Measurements from ENCODE around the gene CIT.
"Not testable (repeated sequence)": the region's sequence is repeated elsewhere in the genome, so short reads cannot be mapped to it uniquely, and the experiment has no call there.

CIT gene

DNA sequence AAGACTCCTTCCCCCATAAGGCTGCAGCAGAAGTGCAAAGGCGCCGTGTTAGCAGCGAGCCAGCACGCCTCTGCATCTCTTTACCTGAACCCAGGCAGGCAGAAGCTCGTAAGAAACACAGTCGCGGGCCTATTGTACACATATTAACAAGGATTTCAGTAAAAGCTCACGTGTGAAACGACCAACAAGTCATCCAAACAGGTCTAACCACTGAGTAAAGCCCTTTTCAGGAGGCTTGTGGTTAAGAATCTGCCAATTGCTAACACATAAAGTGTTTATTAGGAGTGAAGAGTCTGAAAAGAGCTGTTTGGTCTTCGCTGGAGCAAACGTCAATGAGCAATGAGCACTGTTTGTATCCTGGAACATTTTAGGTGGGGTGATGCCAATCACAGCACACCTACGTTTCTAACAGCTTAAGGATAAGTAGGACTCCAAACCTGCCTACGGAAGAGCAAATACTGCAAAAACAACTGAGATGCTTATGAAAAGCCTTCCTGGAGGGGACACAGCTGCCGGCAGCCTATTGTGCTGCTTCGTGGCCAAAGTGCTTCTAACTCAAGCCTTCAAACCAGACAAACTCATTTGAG, 166.1 kb downstream of the CIT start:
- WGBS (ENCODE audit: insufficient coverage, insufficient read length) = no CpG with 5 or more reads among the region's 15 CpGs
- no peak overlapping the region for H3K27ac ChIP-seq (ENCODE audit: low read length)
- no peaks in the 10 kb centered on the region for H3K9me3 ChIP-seq (ENCODE audit: control insufficient read depth, insufficient read depth, low read length)
- no peak overlapping the region for H3K4me3 ChIP-seq (ENCODE audit: low read length)
- no peaks in the 10 kb centered on the region; the same call in 1 of the 2 replicates for H3K4me1 ChIP-seq (ENCODE audit: control insufficient read depth, insufficient read depth, low read length)
- peaks cover 31% of the 10 kb centered on the region for H3K36me3 ChIP-seq (ENCODE audit: control insufficient read depth, insufficient read depth, low read length)
- H3K27me3 ChIP-seq (ENCODE audit: control insufficient read depth, insufficient read depth, low read length) = no peaks in the 10 kb centered on the region
- no peak for DNase-seq (ENCODE audit: low read depth, low spot score)

DNA sequence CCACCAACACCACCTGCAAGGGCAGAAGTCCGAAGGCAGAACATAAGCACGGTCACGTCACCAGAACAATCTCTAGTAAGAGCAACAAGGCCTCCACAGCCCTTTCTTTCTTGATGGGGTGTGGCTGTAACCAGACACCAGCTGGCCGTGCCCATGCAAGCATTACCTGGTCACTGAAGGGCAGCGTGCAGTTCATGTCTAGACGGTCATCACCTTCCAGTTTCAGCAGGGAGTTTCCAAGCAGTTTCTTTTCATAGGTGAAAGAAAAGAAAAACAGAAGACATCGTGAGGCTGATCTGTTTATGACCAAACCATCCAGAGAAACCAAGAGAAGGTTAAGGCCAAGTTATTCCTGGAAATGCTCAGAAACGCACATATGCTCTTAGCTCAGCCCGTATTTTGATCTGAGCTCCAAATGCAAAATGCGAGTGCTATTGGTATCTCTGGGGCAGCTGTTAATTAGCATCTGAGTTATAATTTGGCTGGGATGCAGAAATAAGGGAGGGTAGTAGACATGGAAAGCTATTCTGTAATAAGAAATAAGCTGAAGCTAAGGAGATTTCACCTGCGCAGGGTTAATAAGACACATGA, 166.7 kb downstream of the CIT start:
- no peak overlapping the region for H3K4me3 ChIP-seq (ENCODE audit: low read length)
- DNase-seq (ENCODE audit: low read depth, low spot score) = no peak
- no peak overlapping the region for H3K27ac ChIP-seq (ENCODE audit: low read length)
- no peaks in the 10 kb centered on the region; the same call in 1 of the 2 replicates for H3K4me1 ChIP-seq (ENCODE audit: control insufficient read depth, insufficient read depth, low read length)
- no peaks in the 10 kb centered on the region for H3K9me3 ChIP-seq (ENCODE audit: control insufficient read depth, insufficient read depth, low read length)
- WGBS (ENCODE audit: insufficient coverage, insufficient read length) = no CpG with 5 or more reads among the region's 11 CpGs
- peaks cover 31% of the 10 kb centered on the region for H3K36me3 ChIP-seq (ENCODE audit: control insufficient read depth, insufficient read depth, low read length)
- H3K27me3 ChIP-seq (ENCODE audit: control insufficient read depth, insufficient read depth, low read length) = no peaks in the 10 kb centered on the region

DNA sequence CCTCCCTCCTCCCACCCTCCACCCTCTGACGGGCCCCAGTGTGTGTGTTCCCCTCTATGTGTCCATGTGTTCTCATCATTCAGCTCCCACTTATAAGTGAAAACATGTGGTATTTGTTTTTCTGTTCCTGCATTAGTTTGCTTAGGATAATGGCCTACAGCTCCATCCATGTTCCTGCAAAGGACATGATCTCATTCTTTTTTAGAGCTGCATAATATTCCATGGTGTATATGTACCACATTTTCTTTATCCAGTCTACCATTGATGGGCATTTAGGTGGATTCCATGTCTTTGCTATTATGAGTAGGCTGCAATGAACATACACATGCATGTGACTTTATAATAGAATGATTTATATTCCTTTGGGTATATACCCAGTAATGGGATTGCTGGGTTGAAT, 170.7 kb downstream of the CIT start:
- no CpG with 5 or more reads among the region's 1 CpG for WGBS (ENCODE audit: insufficient coverage, insufficient read length)
- H3K4me3 ChIP-seq (ENCODE audit: low read length); H3K27ac ChIP-seq (ENCODE audit: low read length); H3K9me3 ChIP-seq (ENCODE audit: control insufficient read depth, insufficient read depth, low read length); H3K4me1 ChIP-seq (ENCODE audit: control insufficient read depth, insufficient read depth, low read length); DNase-seq (ENCODE audit: low read depth, low spot score); H3K27me3 ChIP-seq (ENCODE audit: control insufficient read depth, insufficient read depth, low read length): not testable (repeated sequence)
- peaks cover 19% of the 10 kb centered on the region; the same call in 1 of the 2 replicates for H3K36me3 ChIP-seq (ENCODE audit: control insufficient read depth, insufficient read depth, low read length)

DNA sequence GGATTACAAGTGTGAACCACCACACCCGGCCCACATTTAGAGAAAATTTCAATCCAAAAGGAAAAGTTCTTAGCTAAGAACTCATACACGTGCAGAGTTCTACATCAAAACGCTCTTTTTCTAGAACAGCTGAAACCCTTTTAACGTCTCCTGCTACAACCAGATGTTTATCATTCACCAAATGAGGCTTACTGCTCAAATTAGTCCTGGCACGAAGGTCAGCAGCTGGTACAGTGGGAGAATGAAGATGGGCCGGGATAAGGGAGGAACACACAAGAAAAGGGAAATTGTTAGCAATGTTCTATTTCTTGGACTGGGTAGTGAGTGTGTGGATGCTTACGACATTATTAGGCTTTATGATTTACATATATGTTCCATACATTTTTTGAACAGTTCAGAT, 171.9 kb downstream of the CIT start:
- WGBS (ENCODE audit: insufficient coverage, insufficient read length) = no CpG with 5 or more reads among the region's 7 CpGs
- H3K36me3 ChIP-seq (ENCODE audit: control insufficient read depth, insufficient read depth, low read length) = peaks cover 16% of the 10 kb centered on the region; the same call in 1 of the 2 replicates
- H3K4me1 ChIP-seq (ENCODE audit: control insufficient read depth, insufficient read depth, low read length) = peaks cover 2% of the 10 kb centered on the region; the same call in 1 of the 2 replicates
- no peaks in the 10 kb centered on the region for H3K9me3 ChIP-seq (ENCODE audit: control insufficient read depth, insufficient read depth, low read length)
- H3K4me3 ChIP-seq (ENCODE audit: low read length) = no peak overlapping the region
- DNase-seq (ENCODE audit: low read depth, low spot score) = no peak
- H3K27me3 ChIP-seq (ENCODE audit: control insufficient read depth, insufficient read depth, low read length) = no peaks in the 10 kb centered on the region
- no peak overlapping the region for H3K27ac ChIP-seq (ENCODE audit: low read length)

DNA sequence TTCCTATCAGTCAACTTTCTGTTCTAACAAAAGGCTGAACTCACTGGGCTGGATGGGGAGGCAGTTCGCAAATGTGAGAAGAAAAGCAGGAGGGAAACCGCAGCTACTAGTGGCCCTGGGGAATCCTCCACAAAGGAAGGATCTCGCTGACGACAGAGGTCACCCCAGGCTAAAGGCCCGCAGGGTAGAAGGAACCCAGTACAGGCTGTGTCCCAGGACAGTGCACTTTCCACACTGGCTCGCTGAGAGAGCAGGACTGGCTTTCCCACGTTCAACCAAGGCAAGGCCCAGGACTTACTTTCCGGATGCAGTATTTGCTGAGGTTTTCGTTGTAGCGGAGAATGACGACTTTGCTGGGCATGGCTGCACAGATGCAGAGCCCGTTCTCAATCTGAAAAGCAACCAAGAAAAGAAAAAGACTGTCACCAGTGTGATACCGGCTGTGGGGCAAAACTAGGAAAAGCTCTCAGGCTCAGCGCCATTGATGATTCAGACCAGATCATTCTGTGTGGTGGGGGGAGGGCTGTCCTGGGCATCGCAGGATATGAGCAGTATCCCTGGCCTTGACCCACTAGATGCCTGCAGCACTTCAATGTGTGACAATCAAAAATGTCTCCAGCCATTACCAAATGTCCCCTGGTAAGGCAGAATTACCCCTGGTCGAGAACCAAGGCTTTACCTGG, 172.9 kb downstream of the CIT start:
- peaks cover 2% of the 10 kb centered on the region; the same call in 1 of the 2 replicates for H3K4me1 ChIP-seq (ENCODE audit: control insufficient read depth, insufficient read depth, low read length)
- no peak overlapping the region for H3K27ac ChIP-seq (ENCODE audit: low read length)
- peaks cover 13% of the 10 kb centered on the region; the same call in 1 of the 2 replicates for H3K36me3 ChIP-seq (ENCODE audit: control insufficient read depth, insufficient read depth, low read length)
- H3K4me3 ChIP-seq (ENCODE audit: low read length) = no peak overlapping the region
- H3K27me3 ChIP-seq (ENCODE audit: control insufficient read depth, insufficient read depth, low read length) = no peaks in the 10 kb centered on the region
- WGBS (ENCODE audit: insufficient coverage, insufficient read length) = no CpG with 5 or more reads among the region's 16 CpGs
- no peak for DNase-seq (ENCODE audit: low read depth, low spot score)
- no peaks in the 10 kb centered on the region for H3K9me3 ChIP-seq (ENCODE audit: control insufficient read depth, insufficient read depth, low read length)

DNA sequence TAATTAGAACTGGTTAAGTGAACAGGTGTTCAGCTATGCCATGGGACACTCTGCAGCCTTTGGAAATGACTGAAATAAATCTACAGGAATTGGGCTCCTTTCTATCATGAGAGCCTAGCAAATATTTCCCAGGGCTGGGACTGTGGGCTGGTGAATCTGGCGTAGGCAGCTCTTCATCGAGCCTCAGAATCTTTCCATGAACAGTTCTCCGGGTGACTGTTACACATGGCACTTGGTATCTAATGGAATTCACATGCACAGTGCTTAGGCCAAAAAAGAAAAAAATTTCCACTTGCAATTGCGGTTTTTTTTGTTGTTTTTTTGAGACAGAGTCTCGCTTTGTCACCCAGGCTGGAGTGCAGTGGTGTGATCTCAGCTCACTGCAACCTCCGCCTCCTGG, 177.0 kb downstream of the CIT start:
- H3K9me3 ChIP-seq (ENCODE audit: control insufficient read depth, insufficient read depth, low read length) = no peaks in the 10 kb centered on the region
- H3K36me3 ChIP-seq (ENCODE audit: control insufficient read depth, insufficient read depth, low read length) = peaks cover 14% of the 10 kb centered on the region; the same call in 1 of the 2 replicates
- H3K4me3 ChIP-seq (ENCODE audit: low read length) = no peak overlapping the region
- WGBS (ENCODE audit: insufficient coverage, insufficient read length) = no CpG with 5 or more reads among the region's 6 CpGs
- H3K27me3 ChIP-seq (ENCODE audit: control insufficient read depth, insufficient read depth, low read length) = no peaks in the 10 kb centered on the region
- no peak for DNase-seq (ENCODE audit: low read depth, low spot score)
- peaks cover 2% of the 10 kb centered on the region; the same call in 1 of the 2 replicates for H3K4me1 ChIP-seq (ENCODE audit: control insufficient read depth, insufficient read depth, low read length)
- no peak overlapping the region for H3K27ac ChIP-seq (ENCODE audit: low read length)

DNA sequence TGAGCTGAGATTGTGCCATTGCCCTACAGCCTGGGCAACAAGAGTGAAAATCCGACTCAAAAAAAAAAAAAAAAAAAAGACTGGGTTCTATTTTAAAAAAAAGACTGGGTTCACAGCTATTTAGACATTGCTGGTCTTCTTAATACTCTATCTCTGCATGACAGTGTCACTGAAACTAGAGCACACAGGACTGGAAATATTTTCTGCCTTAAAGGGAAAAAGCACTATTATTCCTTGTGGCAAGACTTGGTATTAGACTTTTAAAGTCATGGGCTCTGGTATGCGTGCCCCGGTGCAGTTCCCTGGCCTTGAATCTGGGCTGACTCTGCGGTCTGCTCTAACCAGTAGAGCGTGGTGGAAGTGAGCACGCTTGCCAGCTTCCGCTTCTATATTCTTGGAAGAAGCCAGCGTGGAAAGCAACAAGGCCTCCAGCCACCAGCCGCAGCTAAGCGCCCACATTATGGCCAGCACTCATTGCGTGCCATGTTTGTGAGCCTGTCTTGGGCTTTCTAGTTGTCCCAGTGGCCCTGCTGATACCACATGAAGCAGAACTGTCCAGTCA, 177.8 kb downstream of the CIT start:
- Histone ChIP-seq H3K36me3 (ENCODE audit: control insufficient read depth, insufficient read depth, low read length) (peaks cover 13% of the 10 kb centered on the region; the same call in 1 of the 2 replicates), H3K27me3 (ENCODE audit: control insufficient read depth, insufficient read depth, low read length) (no peaks in the 10 kb centered on the region), H3K4me1 (ENCODE audit: control insufficient read depth, insufficient read depth, low read length) (peaks cover 2% of the 10 kb centered on the region; the same call in 1 of the 2 replicates), H3K9me3 (ENCODE audit: control insufficient read depth, insufficient read depth, low read length) (no peaks in the 10 kb centered on the region), H3K4me3 (ENCODE audit: low read length) (no peak overlapping the region), H3K27ac (ENCODE audit: low read length) (no peak overlapping the region)
- no peak for DNase-seq (ENCODE audit: low read depth, low spot score)
- no CpG with 5 or more reads among the region's 11 CpGs for WGBS (ENCODE audit: insufficient coverage, insufficient read length)

DNA sequence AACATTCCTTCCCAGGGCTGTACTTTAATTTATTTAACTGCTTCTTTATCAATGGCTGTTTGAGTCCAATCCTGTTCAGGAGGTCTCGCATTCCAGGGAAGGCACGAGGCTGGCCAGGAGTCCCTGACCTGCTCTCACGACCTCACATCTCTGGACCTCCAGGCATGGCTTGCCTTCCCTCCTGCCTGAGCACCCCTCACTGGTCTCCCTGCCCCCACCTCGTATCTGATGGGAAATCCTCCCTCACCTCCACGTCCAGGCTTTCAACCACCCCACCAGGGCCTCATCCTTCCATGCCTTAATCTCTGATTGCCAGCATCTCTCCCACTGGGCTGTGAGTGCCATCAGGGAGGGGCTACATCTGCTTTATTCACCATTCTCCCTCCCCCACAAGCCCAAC, 180.2 kb downstream of the CIT start:
- no peak overlapping the region for H3K27ac ChIP-seq (ENCODE audit: low read length)
- H3K4me1 ChIP-seq (ENCODE audit: control insufficient read depth, insufficient read depth, low read length) = peaks cover 2% of the 10 kb centered on the region; the same call in 1 of the 2 replicates
- no peak for DNase-seq (ENCODE audit: low read depth, low spot score)
- H3K36me3 ChIP-seq (ENCODE audit: control insufficient read depth, insufficient read depth, low read length) = peaks cover 11% of the 10 kb centered on the region; the same call in 1 of the 2 replicates
- WGBS (ENCODE audit: insufficient coverage, insufficient read length) = no CpG with 5 or more reads among the region's 5 CpGs
- H3K9me3 ChIP-seq (ENCODE audit: control insufficient read depth, insufficient read depth, low read length) = no peaks in the 10 kb centered on the region
- H3K27me3 ChIP-seq (ENCODE audit: control insufficient read depth, insufficient read depth, low read length) = no peaks in the 10 kb centered on the region
- no peak overlapping the region for H3K4me3 ChIP-seq (ENCODE audit: low read length)

DNA sequence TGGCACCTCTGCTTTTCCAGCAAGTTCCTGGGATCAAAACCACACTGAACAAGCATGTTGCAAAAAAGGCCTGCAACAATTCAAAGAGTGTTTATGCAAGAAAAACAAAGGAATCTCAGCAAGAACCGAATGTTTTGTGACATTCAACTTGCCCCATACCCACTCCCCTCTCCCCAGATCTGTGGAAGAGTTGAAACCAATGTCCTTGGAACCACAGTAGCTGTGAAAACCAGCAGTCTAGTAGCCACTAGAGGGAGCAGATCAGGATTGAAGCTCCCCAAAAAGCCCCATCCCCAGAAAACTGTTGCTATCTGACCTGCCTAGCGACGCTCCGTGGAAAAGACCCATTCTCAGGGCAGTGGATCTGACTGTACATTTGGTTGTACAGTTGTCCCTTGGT, 182.1 kb downstream of the CIT start:
- WGBS (ENCODE audit: insufficient coverage, insufficient read length) = no CpG with 5 or more reads among the region's 4 CpGs
- Histone ChIP-seq H3K36me3 (ENCODE audit: control insufficient read depth, insufficient read depth, low read length) (peaks cover 12% of the 10 kb centered on the region), H3K4me1 (ENCODE audit: control insufficient read depth, insufficient read depth, low read length) (no peaks in the 10 kb centered on the region), H3K27me3 (ENCODE audit: control insufficient read depth, insufficient read depth, low read length) (no peaks in the 10 kb centered on the region), H3K4me3 (ENCODE audit: low read length) (no peak overlapping the region), H3K9me3 (ENCODE audit: control insufficient read depth, insufficient read depth, low read length) (no peaks in the 10 kb centered on the region), H3K27ac (ENCODE audit: low read length) (no peak overlapping the region)
- peak; percentile 29 for DNase-seq (ENCODE audit: low read depth, low spot score)

DNA sequence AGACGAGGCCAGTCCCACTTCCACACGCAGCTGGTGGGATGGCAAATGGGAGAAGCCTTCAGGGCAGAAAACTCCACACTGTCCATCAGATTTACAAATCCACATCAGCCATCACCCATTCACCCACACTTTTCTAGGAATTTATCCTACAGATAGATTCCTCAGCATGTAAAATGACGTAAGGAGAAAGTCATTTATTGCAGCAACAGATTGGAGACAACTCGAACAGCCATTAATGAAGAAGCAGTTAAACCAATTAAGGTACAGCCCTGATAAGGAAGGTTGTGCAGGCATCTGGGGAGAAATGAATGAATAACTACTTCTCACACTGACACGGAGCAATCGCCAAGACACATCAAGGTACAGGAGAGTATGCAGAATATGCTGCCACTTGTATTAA, 183.0 kb downstream of the CIT start:
- H3K27ac ChIP-seq (ENCODE audit: low read length) = no peak overlapping the region
- no CpG with 5 or more reads among the region's 6 CpGs for WGBS (ENCODE audit: insufficient coverage, insufficient read length)
- peaks cover 10% of the 10 kb centered on the region for H3K36me3 ChIP-seq (ENCODE audit: control insufficient read depth, insufficient read depth, low read length)

More for the DNA sequence above, 183.0 kb downstream of the CIT start:
- Histone ChIP-seq H3K27me3 (ENCODE audit: control insufficient read depth, insufficient read depth, low read length) (no peaks in the 10 kb centered on the region), H3K4me1 (ENCODE audit: control insufficient read depth, insufficient read depth, low read length) (no peaks in the 10 kb centered on the region), H3K4me3 (ENCODE audit: low read length) (no peak overlapping the region), H3K9me3 (ENCODE audit: control insufficient read depth, insufficient read depth, low read length) (no peaks in the 10 kb centered on the region)
- DNase-seq (ENCODE audit: low read depth, low spot score) = no peak

All from iPS DF 6.9 (cell line).